ENCODE data around the gene KCTD12. TPM values are rescaled to one million over a fixed set of nuclear protein-coding genes. Genes with fewer than 3 reads are reported as not detected.

The KCTD12 gene
- total RNA-seq, 1 donor from 2014 or later = 46.2 TPM

DNA sequence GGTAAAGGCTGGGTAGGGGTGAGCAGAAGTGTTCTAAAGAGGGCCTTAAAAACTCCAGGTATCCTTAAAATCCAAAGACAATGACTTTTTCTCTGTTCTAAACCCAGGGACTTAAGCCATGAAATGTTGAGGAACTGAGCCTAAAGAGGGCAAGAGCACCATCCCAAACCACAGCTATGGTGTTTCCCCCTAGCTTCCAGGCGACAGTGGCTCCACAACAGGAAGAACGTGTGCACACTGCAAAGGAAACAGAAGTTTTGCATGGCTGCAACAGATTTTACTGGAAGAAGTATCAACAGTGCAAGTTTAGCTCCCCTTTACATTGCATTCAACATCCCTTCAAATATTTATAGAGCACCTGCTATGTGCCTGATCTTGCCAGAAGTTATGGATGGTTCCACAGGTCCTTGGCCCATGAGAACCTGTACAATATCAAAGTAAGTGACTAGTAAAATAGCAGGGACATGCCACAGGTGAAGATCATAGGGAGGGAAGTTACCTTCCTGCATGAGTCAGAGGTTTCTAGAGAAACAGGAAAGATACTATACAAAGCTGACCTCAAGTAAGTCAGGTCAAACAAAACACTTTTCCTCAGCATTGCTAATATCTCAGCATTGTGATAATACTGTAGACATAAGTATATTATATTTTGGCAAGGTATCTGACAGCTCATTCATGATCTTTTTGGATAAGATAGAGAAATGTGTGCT is 8.4 kb upstream of the KCTD12 start:
- Mint-ChIP-seq H3K9me3 (ENCODE audit: low read depth) (peaks cover 10% of the 10 kb centered on the region), H3K4me3 (ENCODE audit: low read depth) (no peak overlapping the region), H3K4me1 (ENCODE audit: low read depth) (no peaks in the 10 kb centered on the region), H3K36me3 (ENCODE audit: insufficient read depth) (peaks cover 3% of the 10 kb centered on the region), H3K27me3 (peaks cover 38% of the 10 kb centered on the region), H3K27ac (no peak overlapping the region)
- TF ChIP-seq, protein P1, sequence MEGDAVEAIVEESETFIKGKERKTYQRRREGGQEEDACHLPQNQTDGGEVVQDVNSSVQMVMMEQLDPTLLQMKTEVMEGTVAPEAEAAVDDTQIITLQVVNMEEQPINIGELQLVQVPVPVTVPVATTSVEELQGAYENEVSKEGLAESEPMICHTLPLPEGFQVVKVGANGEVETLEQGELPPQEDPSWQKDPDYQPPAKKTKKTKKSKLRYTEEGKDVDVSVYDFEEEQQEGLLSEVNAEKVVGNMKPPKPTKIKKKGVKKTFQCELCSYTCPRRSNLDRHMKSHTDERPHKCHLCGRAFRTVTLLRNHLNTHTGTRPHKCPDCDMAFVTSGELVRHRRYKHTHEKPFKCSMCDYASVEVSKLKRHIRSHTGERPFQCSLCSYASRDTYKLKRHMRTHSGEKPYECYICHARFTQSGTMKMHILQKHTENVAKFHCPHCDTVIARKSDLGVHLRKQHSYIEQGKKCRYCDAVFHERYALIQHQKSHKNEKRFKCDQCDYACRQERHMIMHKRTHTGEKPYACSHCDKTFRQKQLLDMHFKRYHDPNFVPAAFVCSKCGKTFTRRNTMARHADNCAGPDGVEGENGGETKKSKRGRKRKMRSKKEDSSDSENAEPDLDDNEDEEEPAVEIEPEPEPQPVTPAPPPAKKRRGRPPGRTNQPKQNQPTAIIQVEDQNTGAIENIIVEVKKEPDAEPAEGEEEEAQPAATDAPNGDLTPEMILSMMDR (IDR thresholded peaks at IDR 0.05; ENCODE audit: unreplicated experiment) = no peak
- DNase-seq (ENCODE audit: low spot score, unreplicated experiment) = no peak

GRCh38 chr13:76892488-76892887 is 6.3 kb upstream of the KCTD12 start:
- no peak for DNase-seq (ENCODE audit: low spot score, unreplicated experiment)
- Mint-ChIP-seq H3K27ac (no peak overlapping the region), H3K4me1 (ENCODE audit: low read depth) (peaks cover under 1% of the 10 kb centered on the region), H3K9me3 (ENCODE audit: low read depth) (peaks cover 3% of the 10 kb centered on the region), H3K27me3 (peaks cover 58% of the 10 kb centered on the region), H3K36me3 (ENCODE audit: insufficient read depth) (no peaks in the 10 kb centered on the region), H3K4me3 (ENCODE audit: low read depth) (no peak overlapping the region)
- TF ChIP-seq, protein P1 (IDR thresholded peaks at IDR 0.05; ENCODE audit: unreplicated experiment) = no peak

- Mint-ChIP-seq H3K36me3 (ENCODE audit: insufficient read depth) (no peaks in the 10 kb centered on the region), H3K9me3 (ENCODE audit: low read depth) (no peaks in the 10 kb centered on the region), H3K4me1 (ENCODE audit: low read depth) (peaks cover 6% of the 10 kb centered on the region), H3K4me3 (ENCODE audit: low read depth) (no peak overlapping the region), H3K27me3 (peaks cover 69% of the 10 kb centered on the region), H3K27ac (no peak overlapping the region)
- TF ChIP-seq, protein P1 (IDR thresholded peaks at IDR 0.05; ENCODE audit: unreplicated experiment) = no peak
- no peak for DNase-seq (ENCODE audit: low spot score, unreplicated experiment)
These were observed 3.8 kb upstream of the KCTD12 start for GRCh38 chr13:76890021-76890420.

DNA sequence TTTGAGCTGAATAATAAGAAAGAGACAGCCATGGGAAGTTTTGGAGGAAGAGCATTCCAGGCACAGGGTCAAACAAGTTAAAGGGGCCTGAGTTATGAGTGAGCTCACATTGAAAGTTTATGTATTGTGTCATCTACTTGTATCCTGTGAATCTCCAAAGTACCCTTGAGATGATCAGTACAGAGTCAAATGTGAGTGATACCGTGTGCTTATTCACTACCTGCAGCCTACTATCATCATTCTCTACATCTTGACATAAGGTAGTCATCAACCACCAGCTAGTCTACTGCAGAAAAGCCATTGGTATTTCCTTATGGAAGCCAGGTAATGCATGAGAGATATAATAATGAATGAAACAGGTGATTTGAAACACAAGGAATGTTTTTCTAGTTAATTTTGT is 3.0 kb upstream of the KCTD12 start:
- Mint-ChIP-seq H3K4me3 (ENCODE audit: low read depth) (no peak overlapping the region), H3K4me1 (ENCODE audit: low read depth) (peaks cover 9% of the 10 kb centered on the region), H3K27me3 (peaks cover 71% of the 10 kb centered on the region), H3K27ac (no peak overlapping the region), H3K9me3 (ENCODE audit: low read depth) (no peaks in the 10 kb centered on the region), H3K36me3 (ENCODE audit: insufficient read depth) (no peaks in the 10 kb centered on the region)
- DNase-seq (ENCODE audit: low spot score, unreplicated experiment) = no peak
- TF ChIP-seq, protein P1 (IDR thresholded peaks at IDR 0.05; ENCODE audit: unreplicated experiment) = no peak

DNA sequence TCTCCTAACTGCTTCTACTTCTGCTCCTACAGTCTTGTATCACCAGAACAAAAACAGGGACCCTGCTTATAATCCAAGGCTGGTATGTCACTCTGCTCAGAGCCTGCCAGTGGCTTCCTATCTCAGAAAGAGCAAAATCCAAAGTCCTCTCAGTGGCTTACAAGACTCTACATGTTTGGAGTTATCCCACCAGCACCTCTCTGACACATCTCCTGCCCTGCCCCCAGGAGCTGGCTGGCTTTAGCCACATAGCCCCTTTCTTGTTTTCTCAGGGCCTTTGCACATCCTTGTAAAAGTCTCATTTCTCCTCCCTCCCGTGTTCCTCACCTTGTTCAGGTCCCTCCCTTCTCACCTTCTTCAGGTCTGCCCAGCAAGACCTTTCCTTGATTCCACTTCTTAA is 2.2 kb upstream of the KCTD12 start:
- Mint-ChIP-seq H3K4me1 (ENCODE audit: low read depth) (peaks cover 9% of the 10 kb centered on the region), H3K4me3 (ENCODE audit: low read depth) (no peak overlapping the region), H3K27me3 (peaks cover 73% of the 10 kb centered on the region), H3K27ac (no peak overlapping the region), H3K9me3 (ENCODE audit: low read depth) (no peaks in the 10 kb centered on the region), H3K36me3 (ENCODE audit: insufficient read depth) (no peaks in the 10 kb centered on the region)
- no peak for DNase-seq (ENCODE audit: low spot score, unreplicated experiment)
- TF ChIP-seq, protein P1 (IDR thresholded peaks at IDR 0.05; ENCODE audit: unreplicated experiment) = no peak

All from progenitor cell of endocrine pancreas (in vitro differentiated cells).